ENCODE measurements around the gene BIRC2. TPM values are rescaled to one million over a fixed set of nuclear protein-coding genes. Genes with fewer than 3 reads are reported as not detected.

The BIRC2 gene
- total and polyA plus RNA-seq, 7 donors: 22.5 to 55.1 (median 30.2) TPM

DNA sequence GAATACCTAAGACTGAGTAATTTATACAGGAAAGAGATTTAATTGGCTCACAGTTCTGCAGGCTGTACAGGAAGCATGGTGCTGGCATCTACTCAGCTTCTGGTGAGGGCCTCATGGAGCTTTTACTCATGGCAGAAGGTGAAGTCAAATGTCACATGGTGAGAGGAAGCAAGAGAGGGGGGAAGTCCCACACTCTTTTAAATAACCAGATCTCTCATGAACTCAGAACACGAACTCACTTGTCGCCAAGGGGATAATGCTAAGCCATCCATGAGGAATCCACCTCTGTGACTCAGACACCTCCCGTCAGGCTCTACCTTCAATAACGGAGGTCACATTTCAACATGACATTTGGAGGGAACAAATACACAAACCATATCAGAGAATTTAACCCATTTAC, 42.2 kb downstream of the BIRC2 start:
- Histone ChIP-seq H3K36me3 (ENCODE audit: insufficient read depth in 1 of 2, low read depth in 1 of 2) (peaks cover 4 to 70% of the 10 kb centered on the region in 2 donors), H3K4me1 (no peaks in the 10 kb centered on the region), H3K9me3 (no peaks in the 10 kb centered on the region), H3K27me3 (ENCODE audit: insufficient read depth in 3 of 3, low read length in 2 of 3) (no peaks in the 10 kb centered on the region), H3K4me3 (no peak overlapping the region), H3K27ac (no peak overlapping the region)
- intact Hi-C loops (cut with DNase I): no loop called here
- ATAC-seq: peak in 2 of 4 donors; percentile 33 to 41
- DNase-seq: no peak
- WGBS, 3 donors: 85 to 91% (median 85%) methylated on average over 4 of the region's 4 CpGs
- TF ChIP-seq, protein P1, sequence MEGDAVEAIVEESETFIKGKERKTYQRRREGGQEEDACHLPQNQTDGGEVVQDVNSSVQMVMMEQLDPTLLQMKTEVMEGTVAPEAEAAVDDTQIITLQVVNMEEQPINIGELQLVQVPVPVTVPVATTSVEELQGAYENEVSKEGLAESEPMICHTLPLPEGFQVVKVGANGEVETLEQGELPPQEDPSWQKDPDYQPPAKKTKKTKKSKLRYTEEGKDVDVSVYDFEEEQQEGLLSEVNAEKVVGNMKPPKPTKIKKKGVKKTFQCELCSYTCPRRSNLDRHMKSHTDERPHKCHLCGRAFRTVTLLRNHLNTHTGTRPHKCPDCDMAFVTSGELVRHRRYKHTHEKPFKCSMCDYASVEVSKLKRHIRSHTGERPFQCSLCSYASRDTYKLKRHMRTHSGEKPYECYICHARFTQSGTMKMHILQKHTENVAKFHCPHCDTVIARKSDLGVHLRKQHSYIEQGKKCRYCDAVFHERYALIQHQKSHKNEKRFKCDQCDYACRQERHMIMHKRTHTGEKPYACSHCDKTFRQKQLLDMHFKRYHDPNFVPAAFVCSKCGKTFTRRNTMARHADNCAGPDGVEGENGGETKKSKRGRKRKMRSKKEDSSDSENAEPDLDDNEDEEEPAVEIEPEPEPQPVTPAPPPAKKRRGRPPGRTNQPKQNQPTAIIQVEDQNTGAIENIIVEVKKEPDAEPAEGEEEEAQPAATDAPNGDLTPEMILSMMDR (IDR thresholded peaks at IDR 0.05): no peak

DNA sequence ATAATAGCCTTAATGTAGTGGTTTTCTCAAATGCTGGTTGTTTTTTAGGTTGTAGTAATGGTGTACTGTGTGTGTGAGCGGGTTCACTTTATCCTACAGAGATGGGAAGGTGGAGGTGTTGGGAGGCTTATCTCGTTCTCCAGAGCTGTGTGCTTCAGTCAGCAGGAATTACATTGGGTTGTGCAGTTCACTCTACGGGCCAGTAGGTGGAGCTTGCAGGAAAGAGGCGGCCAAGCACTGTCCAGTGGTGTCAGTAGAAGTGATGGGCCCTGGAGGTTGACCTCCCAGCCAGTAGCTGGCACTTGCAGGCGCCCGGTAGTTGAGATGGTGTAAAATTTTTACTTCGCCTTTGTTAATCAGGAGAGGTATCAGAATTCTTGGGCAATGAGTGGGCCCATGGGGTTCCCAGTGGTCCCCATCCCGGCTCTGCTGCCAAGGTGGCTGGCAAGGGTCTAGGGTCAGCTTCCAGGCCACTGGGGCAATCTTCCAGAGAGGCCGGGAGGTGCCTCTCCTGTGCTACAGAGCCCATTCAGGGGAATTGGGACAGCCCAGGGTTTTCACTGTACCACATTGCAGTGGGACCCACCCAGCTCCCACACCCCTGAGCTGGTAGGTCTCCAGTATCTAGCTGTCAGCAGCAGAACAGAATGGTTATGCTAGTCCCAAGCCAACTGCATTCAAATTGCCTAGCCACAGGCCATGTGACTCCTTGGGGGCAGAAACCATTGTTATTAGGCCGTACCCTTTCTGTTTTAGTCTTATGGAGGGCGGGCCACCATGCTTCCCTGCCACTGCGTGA, 43.9 kb downstream of the BIRC2 start:
- Histone ChIP-seq H3K27me3 (ENCODE audit: insufficient read depth in 3 of 3, low read length in 2 of 3) (no peaks in the 10 kb centered on the region), H3K9me3 (no peaks in the 10 kb centered on the region), H3K27ac (no peak overlapping the region), H3K36me3 (ENCODE audit: insufficient read depth in 1 of 2, low read depth in 1 of 2) (peaks cover 4 to 73% of the 10 kb centered on the region in 2 donors), H3K4me3 (no peak overlapping the region), H3K4me1 (no peaks in the 10 kb centered on the region)
- DNase-seq: peak; percentile 50 to 75
- TF ChIP-seq, protein P1 (IDR thresholded peaks at IDR 0.05): peak; percentile 75
- ATAC-seq: peak; percentile 85 to 94 (median 90)
- 56 to 62% (median 59%) methylated on average over 12 of the region's 12 CpGs for WGBS, 3 donors
- intact Hi-C loops (cut with DNase I): loop anchor here (1.0 to 5.0 kb wide), 2 partner anchors 104 to 106 kb away; no protein-coding TSS in a partner anchor

DNA sequence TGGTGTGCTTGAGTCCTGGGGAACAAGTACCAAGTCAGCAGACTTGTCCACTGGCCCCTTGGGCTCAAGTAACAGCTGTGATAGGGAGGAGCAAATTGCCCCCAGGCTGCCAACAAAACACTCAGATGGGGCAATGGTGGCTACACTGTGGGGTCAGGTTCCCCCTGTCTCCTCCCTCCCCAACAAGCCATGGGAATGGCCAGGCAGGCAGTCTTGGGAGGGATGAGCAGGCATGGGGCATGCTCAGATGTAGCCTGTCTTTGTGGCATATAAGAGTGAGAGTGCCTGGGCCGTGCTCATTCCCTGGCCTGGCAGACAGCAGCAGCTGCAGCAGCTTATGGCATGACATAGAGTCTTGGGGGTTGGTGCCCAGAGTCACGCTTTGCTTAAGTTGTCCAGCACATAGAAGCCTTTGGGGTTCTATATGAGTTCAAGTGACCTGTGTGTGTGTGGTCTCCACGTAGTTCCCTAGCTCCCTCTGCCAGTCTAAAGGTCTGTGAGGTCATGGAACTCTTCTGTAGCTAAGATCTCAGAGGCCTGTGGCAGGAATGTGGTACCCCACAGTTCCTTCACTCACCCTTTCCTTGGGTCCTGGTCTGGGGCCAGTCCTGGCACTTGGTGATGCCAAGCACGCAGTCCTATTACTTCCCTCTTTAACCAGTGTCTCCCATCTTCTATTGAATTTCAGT, 44.7 kb downstream of the BIRC2 start:
- Histone ChIP-seq H3K36me3 (ENCODE audit: insufficient read depth in 1 of 2, low read depth in 1 of 2) (peaks cover 4 to 66% of the 10 kb centered on the region in 2 donors), H3K27me3 (ENCODE audit: insufficient read depth in 3 of 3, low read length in 2 of 3) (no peaks in the 10 kb centered on the region), H3K9me3 (no peaks in the 10 kb centered on the region), H3K27ac (no peak overlapping the region), H3K4me1 (no peaks in the 10 kb centered on the region), H3K4me3 (no peak overlapping the region)
- TF ChIP-seq, protein P1 (IDR thresholded peaks at IDR 0.05): no peak
- ATAC-seq (peak; percentile 23 to 36 (median 28)), DNase-seq (no peak)
- intact Hi-C loops (cut with DNase I): loop anchor here (1.0 to 5.0 kb wide), 2 partner anchors 104 to 106 kb away; no protein-coding TSS in a partner anchor
- 61 to 68% (median 66%) methylated on average over 4 of the region's 4 CpGs for WGBS, 3 donors

DNA sequence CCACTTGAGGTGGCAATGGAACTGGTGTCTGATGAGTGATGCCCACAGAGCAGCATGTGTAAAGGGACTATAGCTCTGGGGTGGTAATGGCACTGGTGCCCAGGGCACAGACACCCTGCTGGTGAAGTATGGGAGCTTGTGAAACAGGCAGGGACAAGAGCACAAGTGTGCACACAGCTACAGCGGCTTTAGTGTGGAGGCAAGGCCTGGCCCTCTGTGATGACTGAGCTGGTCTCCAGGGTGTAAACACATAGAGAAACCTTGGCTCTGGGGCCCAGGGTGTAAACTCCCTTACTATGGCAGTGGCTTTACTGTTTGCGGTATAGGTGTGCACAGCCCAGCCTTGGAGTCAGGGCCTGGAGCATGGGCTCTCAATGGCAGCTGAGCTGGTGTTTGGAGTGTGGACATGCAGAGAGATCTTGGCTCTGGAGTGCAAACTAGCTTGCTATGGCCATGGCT, 46.3 kb downstream of the BIRC2 start:
- no peaks in the 10 kb centered on the region for H3K27me3 ChIP-seq (ENCODE audit: insufficient read depth in 3 of 3, low read length in 2 of 3)
- no peaks in the 10 kb centered on the region for H3K9me3 ChIP-seq
- no peak overlapping the region for H3K4me3 ChIP-seq
- intact Hi-C loops (cut with DNase I): loop anchor here in 1 of 2 donors (5.0 kb wide), 1 partner anchor 104 kb away; no protein-coding TSS in a partner anchor
- no peak overlapping the region for H3K27ac ChIP-seq
- TF ChIP-seq, protein P1 (IDR thresholded peaks at IDR 0.05): no peak
- no peak for DNase-seq
- 94 to 100% (median 97%) methylated on average over 2 of the region's 2 CpGs for WGBS, 3 donors
- peaks cover 0 to 56% of the 10 kb centered on the region in 2 donors for H3K36me3 ChIP-seq (ENCODE audit: insufficient read depth in 1 of 2, low read depth in 1 of 2)
- H3K4me1 ChIP-seq: no peaks in the 10 kb centered on the region
- ATAC-seq: no peak
